Measurements from ENCODE around the gene SLC27A4. TPM values are rescaled to one million over a fixed set of nuclear protein-coding genes. Genes with fewer than 3 reads are reported as not detected.

SLC27A4 gene
- total RNA-seq, 2 experiments from 2014 or later = 19.0 to 21.7 TPM

DNA sequence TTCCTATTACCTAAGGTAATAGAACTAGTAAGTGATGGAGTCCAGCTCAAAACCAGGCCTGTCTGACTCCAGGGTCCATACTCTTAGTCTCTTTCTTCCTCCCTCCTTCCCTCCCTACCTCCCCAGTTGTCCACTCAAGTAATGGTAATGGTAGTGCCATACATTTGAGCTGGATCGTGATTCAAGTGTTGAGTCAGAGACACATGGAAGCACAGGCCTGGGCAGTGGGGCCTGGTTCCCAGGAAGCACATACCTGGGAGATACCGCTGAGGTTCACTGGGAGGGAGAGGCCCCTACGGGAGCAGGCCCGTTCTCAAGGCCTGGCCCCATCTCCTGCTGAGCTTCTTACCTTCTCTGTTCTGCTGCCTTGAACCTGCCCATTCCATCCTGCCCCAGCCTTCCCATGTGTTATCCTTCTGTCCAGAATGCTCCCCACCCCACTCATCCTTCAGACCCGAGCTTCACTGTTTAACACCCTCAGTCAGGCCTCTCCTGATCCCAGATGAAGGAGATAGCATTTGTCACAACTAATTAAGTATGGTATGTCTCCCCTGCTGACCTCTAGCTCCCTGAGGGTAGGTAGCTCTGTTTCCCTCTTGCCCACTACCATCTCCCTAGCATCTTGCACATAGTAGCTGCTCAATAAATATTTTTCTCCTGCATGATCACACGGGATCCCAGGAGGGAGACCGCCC is 44.6 kb downstream of the SLC27A4 start:
- POLR2A ChIA-PET = no interaction called here
- H3K27ac Mint-ChIP-seq = no peak overlapping the region

GRCh38 chr9:128385496-128386460 is 45.5 kb downstream of the SLC27A4 start:
- H3K27ac Mint-ChIP-seq = no peak overlapping the region
- H3K27me3 Mint-ChIP-seq (ENCODE audit: low read depth) = no peaks in the 10 kb centered on the region
- no peak for ATAC-seq
- no peak for DNase-seq
- H3K9me3 Mint-ChIP-seq (ENCODE audit: insufficient read depth) = no peaks in the 10 kb centered on the region
- H3K4me3 Mint-ChIP-seq = no peak overlapping the region
- POLR2A ChIA-PET = no interaction called here
- CTCF ChIA-PET = no interaction called here
- H3K36me3 Mint-ChIP-seq (ENCODE audit: low read depth) = peaks cover 14% of the 10 kb centered on the region
- no peaks in the 10 kb centered on the region for H3K4me1 Mint-ChIP-seq (ENCODE audit: low read depth)

More for the DNA sequence above, 44.6 kb downstream of the SLC27A4 start:
- no peaks in the 10 kb centered on the region for H3K9me3 Mint-ChIP-seq (ENCODE audit: insufficient read depth)
- CTCF ChIA-PET = no interaction called here
- H3K4me1 Mint-ChIP-seq (ENCODE audit: low read depth) = no peaks in the 10 kb centered on the region
- ATAC-seq (no peak), DNase-seq (no peak)
- no peak overlapping the region for H3K4me3 Mint-ChIP-seq
- H3K27me3 Mint-ChIP-seq (ENCODE audit: low read depth) = no peaks in the 10 kb centered on the region
- peaks cover 17% of the 10 kb centered on the region for H3K36me3 Mint-ChIP-seq (ENCODE audit: low read depth)

- ChIA-PET CTCF (interaction anchor here (0.8 kb wide), 1 partner anchor 17 kb away, joined by 3 read pairs; the partner anchor contains the start of gene URM1), POLR2A (no interaction called here)
- Mint-ChIP-seq H3K4me1 (ENCODE audit: low read depth) (no peaks in the 10 kb centered on the region), H3K9me3 (ENCODE audit: insufficient read depth) (no peaks in the 10 kb centered on the region), H3K27me3 (ENCODE audit: low read depth) (no peaks in the 10 kb centered on the region), H3K36me3 (ENCODE audit: low read depth) (peaks cover 14% of the 10 kb centered on the region), H3K4me3 (no peak overlapping the region), H3K27ac (no peak overlapping the region)
- no peak for ATAC-seq
- DNase-seq = no peak
These were observed 47.8 kb downstream of the SLC27A4 start for GRCh38 chr9:128388150-128388549.

DNA sequence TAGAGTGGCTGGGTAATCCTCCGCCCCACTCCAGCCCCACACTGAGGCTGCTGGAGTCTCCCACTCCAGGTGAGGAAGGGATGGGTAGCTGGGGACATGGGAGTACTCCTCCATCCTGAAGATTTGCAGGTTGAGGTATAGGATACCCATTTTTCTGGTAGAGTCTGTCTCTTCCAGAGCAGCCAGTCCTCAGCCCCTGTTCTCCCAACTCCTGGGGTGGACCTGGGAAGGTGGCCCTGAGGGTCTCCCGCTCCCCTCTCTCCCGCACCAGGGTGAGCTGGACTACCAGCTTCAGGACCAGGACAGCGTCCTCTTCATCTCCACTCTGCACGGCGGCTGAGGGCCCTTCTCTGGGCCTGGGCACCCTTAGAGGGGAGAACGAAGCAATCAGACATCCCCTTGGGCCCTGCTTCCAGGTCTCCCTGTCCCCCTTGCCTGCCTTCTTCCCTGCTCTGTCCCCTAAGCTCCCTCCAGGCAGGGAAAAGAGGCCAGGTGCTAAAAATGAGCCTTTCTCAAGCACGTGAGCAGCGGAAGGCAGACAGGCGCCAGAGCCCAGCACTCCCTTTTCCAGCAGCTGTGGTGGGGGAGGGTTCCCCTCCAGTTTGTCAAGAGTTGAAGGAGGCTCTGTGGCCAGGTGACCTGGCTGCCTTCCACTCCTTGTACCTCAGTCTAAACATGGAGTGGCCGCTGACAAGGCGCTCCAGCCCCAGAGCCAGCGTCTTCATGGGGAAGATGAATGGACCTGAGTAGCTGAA is 49.2 kb downstream of the SLC27A4 start:
- Mint-ChIP-seq H3K4me1 (ENCODE audit: low read depth) (no peaks in the 10 kb centered on the region), H3K4me3 (no peak overlapping the region), H3K9me3 (ENCODE audit: insufficient read depth) (no peaks in the 10 kb centered on the region), H3K36me3 (ENCODE audit: low read depth) (peaks cover 12% of the 10 kb centered on the region), H3K27me3 (ENCODE audit: low read depth) (no peaks in the 10 kb centered on the region), H3K27ac (no peak overlapping the region)
- ChIA-PET POLR2A (no interaction called here), CTCF (no interaction called here)
- no peak for DNase-seq
- ATAC-seq = no peak

GRCh38 chr9:128390150-128390812 is 50.0 kb downstream of the SLC27A4 start:
- H3K27ac Mint-ChIP-seq = no peak overlapping the region
- no peak for DNase-seq
- H3K4me1 Mint-ChIP-seq (ENCODE audit: low read depth) = no peaks in the 10 kb centered on the region
- ChIA-PET POLR2A (no interaction called here), CTCF (interaction anchor here (1.8 kb wide), 1 partner anchor 29 kb away, joined by 4 read pairs; no protein-coding TSS in a partner anchor)
- no peak overlapping the region for H3K4me3 Mint-ChIP-seq
- ATAC-seq = no peak
- H3K36me3 Mint-ChIP-seq (ENCODE audit: low read depth) = peaks cover 12% of the 10 kb centered on the region
- no peaks in the 10 kb centered on the region for H3K9me3 Mint-ChIP-seq (ENCODE audit: insufficient read depth)
- no peaks in the 10 kb centered on the region for H3K27me3 Mint-ChIP-seq (ENCODE audit: low read depth)

- no peak overlapping the region for H3K4me3 Mint-ChIP-seq
- no peaks in the 10 kb centered on the region for H3K4me1 Mint-ChIP-seq (ENCODE audit: low read depth)
- peaks cover 12% of the 10 kb centered on the region for H3K36me3 Mint-ChIP-seq (ENCODE audit: low read depth)
- no peak overlapping the region for H3K27ac Mint-ChIP-seq
- ChIA-PET CTCF (interaction anchor here (1.8 kb wide), 1 partner anchor 29 kb away, joined by 4 read pairs; no protein-coding TSS in a partner anchor), POLR2A (no interaction called here)
- no peaks in the 10 kb centered on the region for H3K9me3 Mint-ChIP-seq (ENCODE audit: insufficient read depth)
- H3K27me3 Mint-ChIP-seq (ENCODE audit: low read depth) = no peaks in the 10 kb centered on the region
- ATAC-seq (no peak), DNase-seq (no peak)
These were observed 50.7 kb downstream of the SLC27A4 start for GRCh38 chr9:128390813-128391711.

- CTCF ChIA-PET = interaction anchor here (1.8 kb wide), 1 partner anchor 28 kb away, joined by 4 read pairs; no protein-coding TSS in a partner anchor
These were observed 51.6 kb downstream of the SLC27A4 start for GRCh38 chr9:128391956-128392301.

DNA sequence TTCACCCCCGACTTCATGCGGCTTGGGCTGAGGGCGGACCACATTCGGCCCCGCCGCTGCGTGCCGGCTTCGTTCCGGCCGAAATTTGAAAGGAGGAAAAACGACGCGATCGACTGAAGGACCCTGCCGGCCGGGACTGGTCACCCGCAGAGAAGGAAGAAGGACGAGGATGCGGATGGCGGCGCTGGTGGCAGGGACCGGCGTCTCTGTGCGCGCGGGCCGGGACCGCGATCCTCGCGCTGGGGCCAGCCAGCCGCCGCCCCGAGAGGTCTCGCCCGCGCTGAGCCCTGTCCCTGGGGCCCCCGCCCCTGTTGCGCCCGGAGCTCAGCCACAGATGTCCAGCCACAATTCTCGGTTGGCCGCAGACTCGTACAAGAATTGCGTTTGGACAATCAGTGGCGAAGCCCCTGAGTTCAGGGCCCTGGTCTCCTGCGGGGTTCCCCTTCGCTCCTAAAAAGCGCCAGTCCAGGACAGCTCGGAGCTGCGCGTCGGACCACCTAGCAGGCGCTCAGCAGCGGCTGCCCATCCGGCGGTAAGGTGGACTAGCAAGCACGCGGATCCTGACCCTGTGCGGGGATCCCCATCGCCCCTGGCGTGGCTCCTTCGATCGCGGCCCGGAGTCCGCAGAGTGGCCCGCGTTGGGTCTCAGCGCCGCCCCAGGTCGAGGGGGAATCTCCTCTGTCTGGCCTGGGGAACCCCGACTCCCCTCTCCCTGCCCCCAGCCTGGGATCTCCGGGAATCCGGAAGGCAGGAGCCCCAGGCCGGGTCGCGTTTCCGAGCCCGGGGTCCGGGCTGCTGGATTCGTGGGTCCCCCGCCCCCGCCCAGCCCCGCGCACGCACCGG is 52.2 kb downstream of the SLC27A4 start:
- Mint-ChIP-seq H3K4me3 (no peak overlapping the region), H3K27ac (no peak overlapping the region), H3K27me3 (ENCODE audit: low read depth) (peaks cover 8% of the 10 kb centered on the region), H3K4me1 (ENCODE audit: low read depth) (peaks cover 3% of the 10 kb centered on the region), H3K36me3 (ENCODE audit: low read depth) (peaks cover 12% of the 10 kb centered on the region), H3K9me3 (ENCODE audit: insufficient read depth) (no peaks in the 10 kb centered on the region)
- POLR2A ChIA-PET = no interaction called here
- ATAC-seq (no peak), DNase-seq (no peak)
- CTCF ChIA-PET = no interaction called here

More at GRCh38 chr9:128391956-128392301, 51.6 kb downstream of the SLC27A4 start:
- no peak for ATAC-seq
- Mint-ChIP-seq H3K4me1 (ENCODE audit: low read depth) (peaks cover 1% of the 10 kb centered on the region), H3K4me3 (no peak overlapping the region), H3K36me3 (ENCODE audit: low read depth) (peaks cover 12% of the 10 kb centered on the region), H3K9me3 (ENCODE audit: insufficient read depth) (no peaks in the 10 kb centered on the region), H3K27ac (no peak overlapping the region), H3K27me3 (ENCODE audit: low read depth) (peaks cover 2% of the 10 kb centered on the region)
- no peak for DNase-seq
- POLR2A ChIA-PET = no interaction called here

DNA sequence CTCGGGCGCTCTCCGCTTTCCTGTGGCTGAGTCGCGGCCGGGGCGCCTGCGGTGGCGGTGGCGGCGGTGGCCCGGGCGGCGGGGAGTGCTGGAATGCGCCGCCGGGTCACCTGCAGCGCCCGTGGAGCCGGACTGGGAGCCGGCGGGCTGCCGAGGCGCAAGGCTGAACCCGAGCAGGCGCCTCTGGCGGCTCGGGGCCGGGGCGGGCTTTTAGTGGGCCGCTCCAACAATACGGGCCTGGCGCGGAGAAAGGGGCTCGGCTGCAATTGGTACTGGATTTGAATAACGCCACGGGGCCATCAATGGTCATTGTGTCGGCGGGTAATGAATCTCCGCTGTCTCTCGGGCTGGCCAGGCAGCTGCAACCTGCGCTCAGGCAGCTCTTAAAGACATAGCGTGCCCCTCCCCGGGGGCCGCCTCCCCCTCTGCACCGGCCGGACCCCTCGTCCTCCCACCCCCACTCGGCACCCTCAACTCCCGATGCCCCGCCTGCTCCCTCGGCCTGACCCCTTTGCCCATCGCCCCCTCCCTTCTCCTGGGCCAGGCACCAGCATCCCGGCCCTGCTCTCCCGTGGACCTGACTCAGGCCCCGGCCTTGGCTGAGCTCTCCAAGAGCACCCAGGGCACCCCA is 52.9 kb downstream of the SLC27A4 start:
- CTCF ChIA-PET = no interaction called here
- Mint-ChIP-seq H3K36me3 (ENCODE audit: low read depth) (peaks cover 8% of the 10 kb centered on the region), H3K4me1 (ENCODE audit: low read depth) (peaks cover 3% of the 10 kb centered on the region), H3K4me3 (no peak overlapping the region), H3K9me3 (ENCODE audit: insufficient read depth) (no peaks in the 10 kb centered on the region), H3K27me3 (ENCODE audit: low read depth) (peaks cover 12% of the 10 kb centered on the region), H3K27ac (no peak overlapping the region)
- no peak for DNase-seq
- ATAC-seq = no peak
- POLR2A ChIA-PET = no interaction called here

GRCh38 chr9:128393970-128394369 is 53.6 kb downstream of the SLC27A4 start:
- DNase-seq (no peak), ATAC-seq (no peak)
- CTCF ChIA-PET = interaction anchor here (0.5 kb wide), 1 partner anchor 55 kb away, joined by 3 read pairs; no protein-coding TSS in a partner anchor
- H3K27ac Mint-ChIP-seq = no peak overlapping the region
- no peak overlapping the region for H3K4me3 Mint-ChIP-seq
- H3K27me3 Mint-ChIP-seq (ENCODE audit: low read depth) = peaks cover 12% of the 10 kb centered on the region
- POLR2A ChIA-PET = no interaction called here
- peaks cover 3% of the 10 kb centered on the region for H3K4me1 Mint-ChIP-seq (ENCODE audit: low read depth)
- H3K9me3 Mint-ChIP-seq (ENCODE audit: insufficient read depth) = no peaks in the 10 kb centered on the region
- peaks cover 6% of the 10 kb centered on the region for H3K36me3 Mint-ChIP-seq (ENCODE audit: low read depth)

Data from activated CD8-positive, alpha-beta T cell treated with anti-CD3 and anti-CD28 coated beads, Interleukin-2, amount 10 ng/mL, durations not matched to agents 7 days and 5 days (primary cell).